HG02623 (cell line): ENCODE data around the gene DPYD.

Experiments used
- ATAC-seq: cut with Tn5 transposase; IDR thresholded peaks from one replicate; pipeline ENCODE4 v1.9.1; 2021; ENCODE audit warnings: moderate library complexity; ENCODE audit not compliant: unreplicated experiment

The DPYD gene

GRCh38 chr1:97726386-97726785, 194.4 kb downstream of the DPYD start:
- no peak for ATAC-seq

GRCh38 chr1:97721221-97721620, 199.6 kb downstream of the DPYD start:
- ATAC-seq = no peak

- ATAC-seq = no peak
These were observed 207.9 kb downstream of the DPYD start for GRCh38 chr1:97712980-97713379.

GRCh38 chr1:97711858-97712257, 209.0 kb downstream of the DPYD start:
- no peak for ATAC-seq

GRCh38 chr1:97693601-97694000, 227.2 kb downstream of the DPYD start:
- no peak for ATAC-seq

- ATAC-seq = no peak
These were observed 229.5 kb downstream of the DPYD start for GRCh38 chr1:97691325-97691724.

GRCh38 chr1:97685360-97685759, 235.5 kb downstream of the DPYD start:
- ATAC-seq = no peak

- no peak for ATAC-seq
These were observed 239.9 kb downstream of the DPYD start for GRCh38 chr1:97680894-97681293.

GRCh38 chr1:97680470-97680869, 240.4 kb downstream of the DPYD start:
- ATAC-seq = no peak

- ATAC-seq = no peak
These were observed 243.1 kb downstream of the DPYD start for GRCh38 chr1:97677702-97678101.

- ATAC-seq = no peak
These were observed 246.3 kb downstream of the DPYD start for GRCh38 chr1:97674517-97674916.

- no peak for ATAC-seq
These were observed 251.9 kb downstream of the DPYD start for GRCh38 chr1:97668945-97669344.

- no peak for ATAC-seq
These were observed 260.3 kb downstream of the DPYD start for GRCh38 chr1:97660431-97661105.

GRCh38 chr1:97654876-97655585, 265.8 kb downstream of the DPYD start:
- ATAC-seq = no peak

- ATAC-seq = no peak
These were observed 269.6 kb downstream of the DPYD start for GRCh38 chr1:97651250-97651649.

GRCh38 chr1:97649591-97649990, 271.2 kb downstream of the DPYD start:
- ATAC-seq = no peak

GRCh38 chr1:97647776-97648175, 273.1 kb downstream of the DPYD start:
- no peak for ATAC-seq

GRCh38 chr1:97646071-97646470, 274.8 kb downstream of the DPYD start:
- ATAC-seq = no peak

GRCh38 chr1:97640677-97641076, 280.2 kb downstream of the DPYD start:
- no peak for ATAC-seq

GRCh38 chr1:97636941-97637340, 283.9 kb downstream of the DPYD start:
- no peak for ATAC-seq

- ATAC-seq = no peak
These were observed 286.1 kb downstream of the DPYD start for GRCh38 chr1:97634758-97635157.

GRCh38 chr1:97632776-97633175, 288.1 kb downstream of the DPYD start:
- ATAC-seq = no peak

GRCh38 chr1:97632075-97632474, 288.8 kb downstream of the DPYD start:
- ATAC-seq = no peak
